ENCODE data around the gene EFCAB10. TPM values are rescaled to one million over a fixed set of nuclear protein-coding genes. Genes with fewer than 3 reads are reported as not detected.
A peak's percentile ranks its signal among the peaks of the same experiment; 100 is the strongest.
"Not testable (repeated sequence)": the region's sequence is repeated elsewhere in the genome, so short reads cannot be mapped to it uniquely, and the experiment has no call there.

Gene EFCAB10
- total RNA-seq, 1 experiment from 2014 or later = not detected

GRCh38 chr7:105521717-105522463, 59.4 kb downstream of the EFCAB10 start, which contains the start of gene PUS7:
TSS of gene PUS7 (minus strand) at chr7:105522271. CDS start at chr7:105508512, 13,759 bp downstream.
- Mint-ChIP-seq H3K27me3 (ENCODE audit: insufficient read depth, unreplicated experiment) (no peaks in the 10 kb centered on the region), H3K4me3 (ENCODE audit: unreplicated experiment) (peak within 1 kb of the TSS; percentile 92), H3K36me3 (ENCODE audit: insufficient read depth, unreplicated experiment) (peaks cover 26% of the 10 kb centered on the region), H3K9me3 (ENCODE audit: unreplicated experiment) (peaks cover 7% of the 10 kb centered on the region), H3K27ac (ENCODE audit: unreplicated experiment) (peak within 1 kb of the TSS; percentile 94), H3K4me1 (ENCODE audit: low read depth, unreplicated experiment) (peaks cover 8% of the 10 kb centered on the region)
- H3K4me1 ChIP-seq = 0 out of 2 replicates have a peak, but pooled peaks cover 9% of the 10 kb centered on the region
- POLR2A ChIA-PET = interaction anchor here (2.3 kb wide), 1 partner anchor 10 kb away, joined by 8 read pairs; the partner anchor contains the start of gene RINT1
- intact Hi-C loops (cut with micrococcal nuclease; ENCODE audit: unreplicated experiment) = loop anchor here (1.0 to 5.0 kb wide), 2 partner anchors 9 to 480 kb away; no protein-coding TSS in a partner anchor
- peak within 1 kb of the TSS; percentile 97 for H3K4me3 ChIP-seq (ENCODE audit: low read depth, low read length)
- no peak for TF ChIP-seq CTCF (IDR thresholded peaks at IDR 0.05; ENCODE audit: insufficient read depth in 1 of 2, low read depth in 1 of 2, low read length in 1 of 2, severe bottlenecking in 1 of 2, unreplicated experiment in 1 of 2)
- peak; percentile 91 for DNase-seq
- H3K9me3 ChIP-seq = no peaks in the 10 kb centered on the region
- CTCF ChIA-PET = interaction anchor here (0.6 kb wide), 1 partner anchor 10 kb away, joined by 4 read pairs; no protein-coding TSS in a partner anchor
- no peaks in the 10 kb centered on the region for H3K27me3 ChIP-seq (replicated peaks; ENCODE audit: control insufficient read depth, insufficient read depth, low read length)
- BruUV-seq (replicated peaks) = no TSS peak
- peaks cover 2% of the 10 kb centered on the region for H3K36me3 ChIP-seq (ENCODE audit: control insufficient read depth, insufficient read depth, low read length)

- Histone ChIP-seq H3K4me3 (ENCODE audit: low read depth, low read length) (peak overlapping the region; percentile 97), H3K4me1 (0 out of 2 replicates have a peak, but pooled peaks cover 9% of the 10 kb centered on the region), H3K9me3 (no peaks in the 10 kb centered on the region), H3K36me3 (ENCODE audit: control insufficient read depth, insufficient read depth, low read length) (peaks cover 2% of the 10 kb centered on the region), H3K27me3 (replicated peaks; ENCODE audit: control insufficient read depth, insufficient read depth, low read length) (no peaks in the 10 kb centered on the region)
- no TSS peak for BruUV-seq (replicated peaks)
- intact Hi-C loops (cut with micrococcal nuclease; ENCODE audit: unreplicated experiment) = loop anchor here (5.0 kb wide), 1 partner anchor 479 kb away; no protein-coding TSS in a partner anchor
- POLR2A ChIA-PET = interaction anchor here (2.3 kb wide), 1 partner anchor 11 kb away, joined by 8 read pairs; the partner anchor contains the start of gene RINT1
- H3K36me3 Mint-ChIP-seq (ENCODE audit: insufficient read depth, unreplicated experiment) = peaks cover 33% of the 10 kb centered on the region
- H3K4me3 Mint-ChIP-seq (ENCODE audit: unreplicated experiment) = peak overlapping the region; percentile 92
- H3K9me3 Mint-ChIP-seq (ENCODE audit: unreplicated experiment) = peaks cover 7% of the 10 kb centered on the region
- H3K4me1 Mint-ChIP-seq (ENCODE audit: low read depth, unreplicated experiment) = peaks cover 8% of the 10 kb centered on the region
- no peaks in the 10 kb centered on the region for H3K27me3 Mint-ChIP-seq (ENCODE audit: insufficient read depth, unreplicated experiment)
- H3K27ac Mint-ChIP-seq (ENCODE audit: unreplicated experiment) = peak overlapping the region; percentile 94
- TF ChIP-seq CTCF (IDR thresholded peaks at IDR 0.05; ENCODE audit: insufficient read depth in 1 of 2, low read depth in 1 of 2, low read length in 1 of 2, severe bottlenecking in 1 of 2, unreplicated experiment in 1 of 2) = no peak
- CTCF ChIA-PET = interaction anchor here (0.6 kb wide), 1 partner anchor 10 kb away, joined by 4 read pairs; no protein-coding TSS in a partner anchor
- peak; percentile 67 to 71 for DNase-seq
Observed at GRCh38 chr7:105521027-105521716, 60.1 kb downstream of the EFCAB10 start.

DNA sequence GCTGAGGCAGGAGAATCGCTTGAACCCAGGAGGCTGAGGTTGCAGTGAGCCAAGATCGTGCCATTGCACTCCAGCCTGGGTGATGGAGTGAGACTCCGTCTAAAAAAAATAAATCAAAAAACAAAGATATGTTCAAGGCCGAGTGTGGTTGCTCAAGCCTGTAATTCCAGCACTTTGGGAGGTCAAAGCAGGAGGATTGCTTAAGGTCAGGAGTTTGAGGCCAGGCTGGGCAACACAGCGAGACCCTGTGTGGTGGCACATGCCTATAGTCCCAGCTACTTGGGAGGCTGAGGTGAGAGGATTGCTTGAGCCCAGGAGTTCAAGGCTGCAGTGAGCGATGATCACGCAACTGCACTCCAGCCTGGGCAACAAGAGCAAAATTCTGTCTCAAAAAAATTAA, 60.7 kb downstream of the EFCAB10 start:
- Mint-ChIP-seq H3K36me3 (ENCODE audit: insufficient read depth, unreplicated experiment) (peaks cover 33% of the 10 kb centered on the region), H3K4me3 (ENCODE audit: unreplicated experiment) (peak overlapping the region; percentile 92)
- DNase-seq; H3K4me1 ChIP-seq; H3K9me3 ChIP-seq; H3K9me3 Mint-ChIP-seq (ENCODE audit: unreplicated experiment); CTCF ChIA-PET; H3K27me3 Mint-ChIP-seq (ENCODE audit: insufficient read depth, unreplicated experiment); H3K27me3 ChIP-seq (replicated peaks; ENCODE audit: control insufficient read depth, insufficient read depth, low read length); H3K4me1 Mint-ChIP-seq (ENCODE audit: low read depth, unreplicated experiment); H3K27ac Mint-ChIP-seq (ENCODE audit: unreplicated experiment); H3K36me3 ChIP-seq (ENCODE audit: control insufficient read depth, insufficient read depth, low read length): not testable (repeated sequence)
- intact Hi-C loops (cut with micrococcal nuclease; ENCODE audit: unreplicated experiment) = loop anchor here (5.0 kb wide), 1 partner anchor 478 kb away; no protein-coding TSS in a partner anchor
- POLR2A ChIA-PET = interaction anchor here (2.3 kb wide), 1 partner anchor 11 kb away, joined by 8 read pairs; the partner anchor contains the start of gene RINT1
- TSS peak; percentile 53 for BruUV-seq (replicated peaks)
- H3K4me3 ChIP-seq (ENCODE audit: low read depth, low read length) = peak overlapping the region; percentile 97

All from Caco-2 (cell line).